GM23338 (cell line): ENCODE results near the gene ACO2. TPM values are rescaled to one million over a fixed set of nuclear protein-coding genes. Genes with fewer than 3 reads are reported as not detected.

Experiments used
- ATAC-seq: fragments of 200-7000 bp; cut with Tn5 transposase; 3 replicates; pipeline ENCODE4 v1.9.1; 2020
- DNase-seq: peaks from one replicate; pipeline ENCODE4 v3.0.0-alpha.2; 2015; ENCODE audit warnings: low spot score
- H2AFZ ChIP-seq: fragments of 200-600 bp; sonication (generic); 2 replicates; pipeline ENCODE4 v1.8.0; 2016; ENCODE audit warnings: antibody characterized with exemption, mild to moderate bottlenecking, moderate library complexity
- H3F3A ChIP-seq: fragments of 200-600 bp; sonication (generic); replicated peaks from 2 replicates; pipeline ENCODE4 v1.8.0; 2017; ENCODE audit warnings: antibody characterized with exemption, mixed run types, low read depth
- H3K27ac ChIP-seq: fragments of 200-600 bp; sonication (generic); 2 replicates; pipeline ENCODE4 v1.6.1; 2016; ENCODE audit warnings: low read depth
- H3K27me3 ChIP-seq: fragments of 200-600 bp; sonication (generic); 2 replicates; pipeline ENCODE4 v1.8.0; 2016; ENCODE audit warnings: mild to moderate bottlenecking, mixed run types, moderate library complexity; ENCODE audit not compliant: insufficient read depth
- H3K36me3 ChIP-seq: fragments of 200-600 bp; sonication (generic); 2 replicates; pipeline ENCODE4 v1.8.0; 2016; ENCODE audit warnings: mild to moderate bottlenecking; ENCODE audit not compliant: insufficient read depth
- H3K4me1 ChIP-seq: fragments of 200-600 bp; sonication (generic); 2 replicates; pipeline ENCODE4 v1.8.0; 2016; ENCODE audit warnings: mild to moderate bottlenecking, moderate library complexity; ENCODE audit not compliant: insufficient read depth
- H3K4me2 ChIP-seq: fragments of 200-600 bp; sonication (generic); 2 replicates; pipeline ENCODE4 v1.7.1; 2017; ENCODE audit warnings: mixed run types
- H3K4me3 ChIP-seq: fragments of 200-600 bp; sonication (generic); 2 replicates; pipeline ENCODE4 v1.6.1; 2016; ENCODE audit warnings: mixed run types
- H3K79me2 ChIP-seq: fragments of 200-600 bp; sonication (generic); replicated peaks from 2 replicates; pipeline ENCODE4 v1.8.0; 2017; ENCODE audit warnings: mild to moderate bottlenecking; ENCODE audit not compliant: insufficient read depth
- H3K9me2 ChIP-seq: fragments of 200-600 bp; sonication (generic); 2 replicates; pipeline ENCODE4 v1.8.0; 2017; ENCODE audit not compliant: insufficient read depth
- H4K20me1 ChIP-seq: fragments of 200-600 bp; sonication (generic); replicated peaks from 2 replicates; pipeline ENCODE4 v1.8.0; 2017; ENCODE audit warnings: mild to moderate bottlenecking; ENCODE audit not compliant: insufficient read depth
- H3K27ac Mint-ChIP-seq: 2 replicates; pipeline ENCODE4 v1.8.0; 2020; ENCODE audit warnings: inconsistent platforms, mild to moderate bottlenecking, moderate library complexity, mixed read lengths
- H3K27me3 Mint-ChIP-seq: 3 replicates; pipeline ENCODE4 v1.8.0; 2022; ENCODE audit warnings: low read depth, mild to moderate bottlenecking, moderate library complexity, mixed read lengths, inconsistent platforms; ENCODE audit not compliant: insufficient read depth, poor library complexity
- H3K36me3 Mint-ChIP-seq: 3 replicates; pipeline ENCODE4 v1.8.0; 2021; ENCODE audit warnings: low read depth, mild to moderate bottlenecking, inconsistent platforms, moderate library complexity, mixed read lengths
- H3K4me1 Mint-ChIP-seq: 3 replicates; pipeline ENCODE4 v1.8.0; 2020; ENCODE audit warnings: mild to moderate bottlenecking, inconsistent platforms, mixed read lengths
- H3K4me3 Mint-ChIP-seq: 3 replicates; pipeline ENCODE4 v1.8.0; 2021; ENCODE audit warnings: moderate library complexity, mild to moderate bottlenecking, inconsistent platforms, mixed read lengths
- H3K9me3 Mint-ChIP-seq: 3 replicates; pipeline ENCODE4 v1.8.0; 2020; ENCODE audit warnings: moderate library complexity, mild to moderate bottlenecking, inconsistent platforms, mixed read lengths
- CREB1 ChIP-seq: fragments of 250-450 bp; sonication (Bioruptor Pico); IDR thresholded peaks from 2 replicates; pipeline ENCODE4 v1.5.0; 2020; ENCODE audit warnings: low read depth, mild to moderate bottlenecking, moderate library complexity
- EZH2 ChIP-seq: fragments of 200-600 bp; sonication (generic); IDR thresholded peaks from one replicate; pipeline ENCODE4 v1.8.0; 2017; ENCODE audit warnings: antibody characterized with exemption, mild to moderate bottlenecking, low read depth; ENCODE audit not compliant: unreplicated experiment
- NANOG ChIP-seq: IDR thresholded peaks from 2 replicates; pipeline ENCODE4 v1.6.1; 2016; ENCODE audit warnings: antibody characterized with exemption, borderline replicate concordance
- POLR2AphosphoS5 ChIP-seq: IDR thresholded peaks from 2 replicates; pipeline ENCODE4 v1.6.1; 2016; ENCODE audit warnings: antibody characterized with exemption, low read depth
- STAT1 ChIP-seq: IDR thresholded peaks from one replicate; pipeline ENCODE4 v1.6.1; 2016; ENCODE audit warnings: antibody characterized with exemption; ENCODE audit not compliant: unreplicated experiment
- ZNF114 ChIP-seq: fragments of 250-450 bp; sonication (Bioruptor Pico); IDR thresholded peaks from 2 replicates; pipeline ENCODE4 v1.5.0; 2020; ENCODE audit warnings: mild to moderate bottlenecking, moderate library complexity
- ZNF331 ChIP-seq: fragments of 250-450 bp; sonication (Bioruptor Pico); IDR thresholded peaks from 2 replicates; pipeline ENCODE4 v1.5.0; 2020; ENCODE audit warnings: low read depth, mild to moderate bottlenecking, moderate library complexity
- polyA plus RNA-seq: library from polyadenylated mRNA; unstranded; fragments of >200 nt; fragmentation: Nextera tagmentation; extraction: Ambion mirVana; gene quantifications from 2 replicates; pipeline ENCODE4 v1.2.1, GENCODE V29; 2016
- total RNA-seq: library from RNA; depleted of rRNA; stranded (reverse); fragments of >200 nt; shearing (Covaris generic); gene quantifications from 2 replicates; pipeline ENCODE4 v1.2.3, GENCODE V29; 2014
- TF ChIP-seq, protein P1 (sequence below): fragments of 250-450 bp; sonication (Bioruptor Pico); IDR thresholded peaks from 2 replicates; pipeline ENCODE4 v1.5.0; 2020; ENCODE audit warnings: mild to moderate bottlenecking, moderate library complexity
- TF ChIP-seq, protein P2 (sequence below): IDR thresholded peaks from one replicate; pipeline ENCODE4 v1.6.1; 2018; ENCODE audit warnings: antibody characterized with exemption; ENCODE audit not compliant: unreplicated experiment

The ACO2 gene
- total and polyA plus RNA-seq, 2 experiments from 2014 or later, result 36.2 to 79.7 TPM

- TF ChIP-seq, protein P1, sequence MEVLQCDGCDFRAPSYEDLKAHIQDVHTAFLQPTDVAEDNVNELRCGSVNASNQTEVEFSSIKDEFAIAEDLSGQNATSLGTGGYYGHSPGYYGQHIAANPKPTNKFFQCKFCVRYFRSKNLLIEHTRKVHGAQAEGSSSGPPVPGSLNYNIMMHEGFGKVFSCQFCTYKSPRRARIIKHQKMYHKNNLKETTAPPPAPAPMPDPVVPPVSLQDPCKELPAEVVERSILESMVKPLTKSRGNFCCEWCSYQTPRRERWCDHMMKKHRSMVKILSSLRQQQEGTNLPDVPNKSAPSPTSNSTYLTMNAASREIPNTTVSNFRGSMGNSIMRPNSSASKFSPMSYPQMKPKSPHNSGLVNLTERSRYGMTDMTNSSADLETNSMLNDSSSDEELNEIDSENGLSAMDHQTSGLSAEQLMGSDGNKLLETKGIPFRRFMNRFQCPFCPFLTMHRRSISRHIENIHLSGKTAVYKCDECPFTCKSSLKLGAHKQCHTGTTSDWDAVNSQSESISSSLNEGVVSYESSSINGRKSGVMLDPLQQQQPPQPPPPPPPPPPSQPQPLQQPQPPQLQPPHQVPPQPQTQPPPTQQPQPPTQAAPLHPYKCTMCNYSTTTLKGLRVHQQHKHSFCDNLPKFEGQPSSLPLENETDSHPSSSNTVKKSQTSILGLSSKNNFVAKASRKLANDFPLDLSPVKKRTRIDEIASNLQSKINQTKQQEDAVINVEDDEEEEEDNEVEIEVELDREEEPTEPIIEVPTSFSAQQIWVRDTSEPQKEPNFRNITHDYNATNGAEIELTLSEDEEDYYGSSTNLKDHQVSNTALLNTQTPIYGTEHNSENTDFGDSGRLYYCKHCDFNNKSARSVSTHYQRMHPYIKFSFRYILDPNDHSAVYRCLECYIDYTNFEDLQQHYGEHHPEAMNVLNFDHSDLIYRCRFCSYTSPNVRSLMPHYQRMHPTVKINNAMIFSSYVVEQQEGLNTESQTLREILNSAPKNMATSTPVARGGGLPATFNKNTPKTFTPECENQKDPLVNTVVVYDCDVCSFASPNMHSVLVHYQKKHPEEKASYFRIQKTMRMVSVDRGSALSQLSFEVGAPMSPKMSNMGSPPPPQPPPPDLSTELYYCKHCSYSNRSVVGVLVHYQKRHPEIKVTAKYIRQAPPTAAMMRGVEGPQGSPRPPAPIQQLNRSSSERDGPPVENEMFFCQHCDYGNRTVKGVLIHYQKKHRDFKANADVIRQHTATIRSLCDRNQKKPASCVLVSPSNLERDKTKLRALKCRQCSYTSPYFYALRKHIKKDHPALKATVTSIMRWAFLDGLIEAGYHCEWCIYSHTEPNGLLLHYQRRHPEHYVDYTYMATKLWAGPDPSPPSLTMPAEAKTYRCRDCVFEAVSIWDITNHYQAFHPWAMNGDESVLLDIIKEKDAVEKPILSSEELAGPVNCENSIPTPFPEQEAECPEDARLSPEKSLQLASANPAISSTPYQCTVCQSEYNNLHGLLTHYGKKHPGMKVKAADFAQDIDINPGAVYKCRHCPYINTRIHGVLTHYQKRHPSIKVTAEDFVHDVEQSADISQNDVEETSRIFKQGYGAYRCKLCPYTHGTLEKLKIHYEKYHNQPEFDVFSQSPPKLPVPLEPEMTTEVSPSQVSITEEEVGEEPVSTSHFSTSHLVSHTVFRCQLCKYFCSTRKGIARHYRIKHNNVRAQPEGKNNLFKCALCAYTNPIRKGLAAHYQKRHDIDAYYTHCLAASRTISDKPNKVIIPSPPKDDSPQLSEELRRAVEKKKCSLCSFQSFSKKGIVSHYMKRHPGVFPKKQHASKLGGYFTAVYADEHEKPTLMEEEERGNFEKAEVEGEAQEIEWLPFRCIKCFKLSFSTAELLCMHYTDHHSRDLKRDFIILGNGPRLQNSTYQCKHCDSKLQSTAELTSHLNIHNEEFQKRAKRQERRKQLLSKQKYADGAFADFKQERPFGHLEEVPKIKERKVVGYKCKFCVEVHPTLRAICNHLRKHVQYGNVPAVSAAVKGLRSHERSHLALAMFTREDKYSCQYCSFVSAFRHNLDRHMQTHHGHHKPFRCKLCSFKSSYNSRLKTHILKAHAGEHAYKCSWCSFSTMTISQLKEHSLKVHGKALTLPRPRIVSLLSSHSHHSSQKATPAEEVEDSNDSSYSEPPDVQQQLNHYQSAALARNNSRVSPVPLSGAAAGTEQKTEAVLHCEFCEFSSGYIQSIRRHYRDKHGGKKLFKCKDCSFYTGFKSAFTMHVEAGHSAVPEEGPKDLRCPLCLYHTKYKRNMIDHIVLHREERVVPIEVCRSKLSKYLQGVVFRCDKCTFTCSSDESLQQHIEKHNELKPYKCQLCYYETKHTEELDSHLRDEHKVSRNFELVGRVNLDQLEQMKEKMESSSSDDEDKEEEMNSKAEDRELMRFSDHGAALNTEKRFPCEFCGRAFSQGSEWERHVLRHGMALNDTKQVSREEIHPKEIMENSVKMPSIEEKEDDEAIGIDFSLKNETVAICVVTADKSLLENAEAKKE (CRISPR knock-in tag), result no peak
- TF ChIP-seq STAT1 (no peak), ZNF114 (CRISPR knock-in tag) (no peak)
Observed at GRCh38 chr22:41429232-41429950, 39.5 kb upstream of the ACO2 start (continued).

GRCh38 chr22:41429951-41430332 lies 39.0 kb upstream of the ACO2 start:
- DNase-seq (no peak), ATAC-seq (no peak)
- Mint-ChIP-seq H3K36me3 (peaks cover 26% of the 10 kb centered on the region), H3K9me3 (no peaks in the 10 kb centered on the region; the same call in 2 of the 3 replicates), H3K27me3 (peaks cover 11% of the 10 kb centered on the region), H3K4me3 (no peak overlapping the region; the same call in 2 of the 3 replicates), H3K4me1 (peaks cover 3% of the 10 kb centered on the region), H3K27ac (no peak overlapping the region)
- peaks cover 12% of the 10 kb centered on the region; the same call in 1 of the 2 replicates for H3F3A ChIP-seq
- H3K27me3 ChIP-seq, result no peaks in the 10 kb centered on the region
- no peak overlapping the region for H3K4me2 ChIP-seq
- no peaks in the 10 kb centered on the region for H3K9me2 ChIP-seq
- peaks cover under 1% of the 10 kb centered on the region; the same call in 1 of the 2 replicates for H3K36me3 ChIP-seq
- H3K79me2 ChIP-seq, result no peaks in the 10 kb centered on the region
- no peak overlapping the region for H2AFZ ChIP-seq
- H3K27ac ChIP-seq, result no peak overlapping the region
- H4K20me1 ChIP-seq, result peaks cover 14% of the 10 kb centered on the region
- no peak overlapping the region for H3K4me3 ChIP-seq
- H3K4me1 ChIP-seq, result no peaks in the 10 kb centered on the region
- TF ChIP-seq, protein P2, sequence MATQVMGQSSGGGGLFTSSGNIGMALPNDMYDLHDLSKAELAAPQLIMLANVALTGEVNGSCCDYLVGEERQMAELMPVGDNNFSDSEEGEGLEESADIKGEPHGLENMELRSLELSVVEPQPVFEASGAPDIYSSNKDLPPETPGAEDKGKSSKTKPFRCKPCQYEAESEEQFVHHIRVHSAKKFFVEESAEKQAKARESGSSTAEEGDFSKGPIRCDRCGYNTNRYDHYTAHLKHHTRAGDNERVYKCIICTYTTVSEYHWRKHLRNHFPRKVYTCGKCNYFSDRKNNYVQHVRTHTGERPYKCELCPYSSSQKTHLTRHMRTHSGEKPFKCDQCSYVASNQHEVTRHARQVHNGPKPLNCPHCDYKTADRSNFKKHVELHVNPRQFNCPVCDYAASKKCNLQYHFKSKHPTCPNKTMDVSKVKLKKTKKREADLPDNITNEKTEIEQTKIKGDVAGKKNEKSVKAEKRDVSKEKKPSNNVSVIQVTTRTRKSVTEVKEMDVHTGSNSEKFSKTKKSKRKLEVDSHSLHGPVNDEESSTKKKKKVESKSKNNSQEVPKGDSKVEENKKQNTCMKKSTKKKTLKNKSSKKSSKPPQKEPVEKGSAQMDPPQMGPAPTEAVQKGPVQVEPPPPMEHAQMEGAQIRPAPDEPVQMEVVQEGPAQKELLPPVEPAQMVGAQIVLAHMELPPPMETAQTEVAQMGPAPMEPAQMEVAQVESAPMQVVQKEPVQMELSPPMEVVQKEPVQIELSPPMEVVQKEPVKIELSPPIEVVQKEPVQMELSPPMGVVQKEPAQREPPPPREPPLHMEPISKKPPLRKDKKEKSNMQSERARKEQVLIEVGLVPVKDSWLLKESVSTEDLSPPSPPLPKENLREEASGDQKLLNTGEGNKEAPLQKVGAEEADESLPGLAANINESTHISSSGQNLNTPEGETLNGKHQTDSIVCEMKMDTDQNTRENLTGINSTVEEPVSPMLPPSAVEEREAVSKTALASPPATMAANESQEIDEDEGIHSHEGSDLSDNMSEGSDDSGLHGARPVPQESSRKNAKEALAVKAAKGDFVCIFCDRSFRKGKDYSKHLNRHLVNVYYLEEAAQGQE, result no peak
- TF ChIP-seq ZNF331 (CRISPR knock-in tag), result no peak
- TF ChIP-seq EZH2, result no peak
- no peak for TF ChIP-seq NANOG
- no peak for TF ChIP-seq CREB1
- TF ChIP-seq POLR2AphosphoS5, result no peak
